Liver (tissue), 9 donors: ENCODE data around the gene GTF2F2. TPM values are rescaled to one million over a fixed set of nuclear protein-coding genes. Genes with fewer than 3 reads are reported as not detected.

Source experiments
- DNase-seq: peaks from one replicate; pipeline ENCODE4 v3.0.0-alpha.2; 2017; ENCODE audit warnings: low spot score
- H3K27ac ChIP-seq, 2 donors: one replicate each; pipeline ENCODE4 v1.7.0; 2013; ENCODE audit warnings: inconsistent platforms in 2 of 2, low read length in 2 of 2, control low read depth in 1 of 2, low read depth in 1 of 2, mild to moderate bottlenecking in 1 of 2
- H3K27me3 ChIP-seq, 4 donors: one replicate each; pipeline versions ENCODE4 v1.6.1 to v1.7.0; 2013; ENCODE audit warnings: low read length in 3 of 4, inconsistent platforms in 1 of 4, mild to moderate bottlenecking in 1 of 4, moderate library complexity in 1 of 4; ENCODE audit not compliant: control insufficient read depth in 4 of 4, insufficient read depth in 4 of 4
- H3K36me3 ChIP-seq, 4 donors: one replicate each; pipeline versions ENCODE4 v1.6.1 to v1.7.0; 2013; ENCODE audit warnings: low read length in 3 of 4, mild to moderate bottlenecking in 3 of 4, low read depth in 1 of 4, moderate library complexity in 1 of 4; ENCODE audit not compliant: control insufficient read depth in 4 of 4, insufficient read depth in 3 of 4
- H3K4me1 ChIP-seq, 4 donors: one replicate each; pipeline versions ENCODE4 v1.6.1 to v1.7.0; 2013; ENCODE audit warnings: low read length in 3 of 4, mild to moderate bottlenecking in 3 of 4, moderate library complexity in 1 of 4; ENCODE audit not compliant: control insufficient read depth in 4 of 4, insufficient read depth in 4 of 4
- H3K4me3 ChIP-seq, 3 donors: one replicate each; pipeline versions ENCODE4 v1.6.1 to v1.7.0; 2013; ENCODE audit warnings: low read length in 3 of 3, control low read depth in 1 of 3, low read depth in 1 of 3, mild to moderate bottlenecking in 1 of 3
- H3K9ac ChIP-seq, 2 donors: one replicate each; pipeline ENCODE4 v1.7.0; 2013; ENCODE audit warnings: low read length in 2 of 2, mild to moderate bottlenecking in 2 of 2, moderate library complexity in 2 of 2, control low read depth in 1 of 2, low read depth in 1 of 2
- H3K9me3 ChIP-seq, 4 donors: one replicate each; pipeline versions ENCODE4 v1.6.1 to v1.7.0; 2013; ENCODE audit warnings: low read length in 3 of 4; ENCODE audit not compliant: control insufficient read depth in 4 of 4
- FOXA1 ChIP-seq: IDR thresholded peaks from 2 replicates; pipeline ENCODE4 v1.6.1; 2016; ENCODE audit warnings: antibody characterized with exemption
- FOXA2 ChIP-seq: IDR thresholded peaks from 2 replicates; pipeline ENCODE4 v1.6.1; 2016; ENCODE audit warnings: antibody characterized with exemption
- GABPA ChIP-seq, 2 donors: IDR thresholded peaks in 1 of 2; conservative IDR thresholded peaks in 1 of 2; 2 replicates each; pipeline ENCODE4 v1.6.1; 2016; ENCODE audit warnings: antibody characterized with exemption in 2 of 2, mild to moderate bottlenecking in 1 of 2, moderate library complexity in 1 of 2
- HNF4A ChIP-seq, 2 donors: conservative IDR thresholded peaks; 2 replicates each; pipeline ENCODE4 v1.6.1; 2016; ENCODE audit warnings: antibody characterized with exemption in 2 of 2, mild to moderate bottlenecking in 2 of 2
- HNF4G ChIP-seq: IDR thresholded peaks from 2 replicates; pipeline ENCODE4 v1.6.1; 2016; ENCODE audit warnings: antibody characterized with exemption
- JUND ChIP-seq, 2 donors: IDR thresholded peaks; 2 replicates each; pipeline ENCODE4 v1.6.1; 2016; ENCODE audit warnings: antibody characterized with exemption in 2 of 2
- MAX ChIP-seq: IDR thresholded peaks from 2 replicates; pipeline ENCODE4 v1.6.1; 2016; ENCODE audit warnings: antibody characterized with exemption
- NR2F2 ChIP-seq: IDR thresholded peaks from 2 replicates; pipeline ENCODE4 v1.6.1; 2016; ENCODE audit warnings: antibody characterized with exemption
- RAD21 ChIP-seq, 2 donors: IDR thresholded peaks; 2 replicates each; pipeline ENCODE4 v1.6.1; 2016; ENCODE audit warnings: antibody characterized with exemption in 2 of 2, mild to moderate bottlenecking in 2 of 2
- RXRA ChIP-seq, 2 donors: IDR thresholded peaks; 2 replicates each; pipeline ENCODE4 v1.6.1; 2017 to 2018; ENCODE audit warnings: antibody characterized with exemption in 2 of 2, mild to moderate bottlenecking in 1 of 2
- SP1 ChIP-seq: IDR thresholded peaks from 2 replicates; pipeline ENCODE4 v1.6.1; 2018; ENCODE audit warnings: antibody characterized with exemption, mild to moderate bottlenecking
- TAF1 ChIP-seq: conservative IDR thresholded peaks from 2 replicates; pipeline ENCODE4 v1.6.1; 2016; ENCODE audit warnings: antibody characterized with exemption, mild to moderate bottlenecking
- YY1 ChIP-seq: IDR thresholded peaks from 2 replicates; pipeline ENCODE4 v1.6.1; 2016; ENCODE audit warnings: antibody characterized with exemption, mild to moderate bottlenecking
- ZBTB33 ChIP-seq: IDR thresholded peaks from 2 replicates; pipeline ENCODE4 v1.6.1; 2016; ENCODE audit warnings: antibody characterized with exemption
- WGBS: extraction: QIAGEN DNeasy Blood & Tissue Kit; methylation state at CpG from one replicate; pipeline ENCODE4 v1.1.7; 2013; 5-methylcytosine and 5-hydroxymethylcytosine counted together
- polyA plus RNA-seq, 2 donors: library from polyadenylated mRNA; stranded (reverse) in 1 of 2; unstranded in 1 of 2; fragments of 200-250 nt in 1 of 2; fragments of >200 nt in 1 of 2; fragmentation: Nextera tagmentation in 1 of 2; extraction: Ambion mirVana in 1 of 2; gene quantifications; one replicate each; pipeline versions ENCODE4 v1.2.1 to v1.2.3, GENCODE V29; 2013 to 2015
- total RNA-seq, 2 donors: library from RNA; depleted of rRNA; stranded (reverse); fragments of >200 nt; gene quantifications; one replicate each; pipeline ENCODE4 v1.2.3, GENCODE V29; 2014
- TF ChIP-seq, protein P1 (sequence below): IDR thresholded peaks from 2 replicates; pipeline ENCODE4 v1.6.1; 2016; ENCODE audit warnings: antibody characterized with exemption
- TF ChIP-seq, protein P2 (sequence below): fragments of 150-350 bp; IDR thresholded peaks from 2 replicates; pipeline ENCODE4 v1.5.1; 2017; ENCODE audit warnings: improper control_type of control experiment, low read depth, low read length; ENCODE audit not compliant: missing input control
- TF ChIP-seq, protein P3 (sequence below): IDR thresholded peaks from 2 replicates; pipeline ENCODE4 v1.6.1; 2016; ENCODE audit warnings: antibody characterized with exemption, mild to moderate bottlenecking
- donor health status: healthy.
- donor health status: healthy.
- donor health status: healthy.
- donor health status: healthy.
- donor health status: healthy.

The GTF2F2 gene
- total and polyA plus RNA-seq, 4 donors = 6.0 to 8.5 (median 7.3) TPM

DNA sequence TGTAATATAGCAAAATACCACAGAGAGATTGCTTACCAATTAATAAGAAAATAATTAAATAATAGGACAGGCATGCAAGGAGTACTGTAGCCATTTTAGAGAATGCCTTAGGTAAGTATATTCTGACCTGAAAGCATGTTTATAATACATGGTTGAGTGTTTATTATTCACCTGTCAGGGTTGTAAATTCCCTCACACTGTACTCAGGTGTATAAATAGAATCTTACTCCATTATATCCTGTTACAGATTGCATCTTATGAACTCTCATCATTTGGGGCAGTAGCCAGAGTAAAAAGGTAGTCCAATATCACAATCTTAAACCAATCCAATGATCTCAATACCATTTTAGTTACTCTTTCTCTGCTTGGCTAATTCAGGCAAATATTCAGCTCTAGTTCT lies 35.8 kb upstream of the GTF2F2 start:
- H3K4me1 ChIP-seq = no peaks in the 10 kb centered on the region
- no peak overlapping the region for H3K9ac ChIP-seq
- H3K9me3 ChIP-seq = no peaks in the 10 kb centered on the region
- TF ChIP-seq JUND (IDR thresholded peaks at IDR 0.05) (no peak), HNF4A (conservative IDR thresholded peaks at IDR 0.05) (no peak), SP1 (no peak), HNF4G (no peak), ZBTB33 (no peak), RAD21 (IDR thresholded peaks at IDR 0.05) (no peak), FOXA1 (no peak), GABPA (IDR thresholded peaks at IDR 0.05 in 1 of 2, conservative IDR thresholded peaks at IDR 0.05 in 1 of 2) (no peak), MAX (no peak)
- TF ChIP-seq, protein P1, sequence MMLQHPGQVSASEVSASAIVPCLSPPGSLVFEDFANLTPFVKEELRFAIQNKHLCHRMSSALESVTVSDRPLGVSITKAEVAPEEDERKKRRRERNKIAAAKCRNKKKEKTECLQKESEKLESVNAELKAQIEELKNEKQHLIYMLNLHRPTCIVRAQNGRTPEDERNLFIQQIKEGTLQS = no peak
- TF ChIP-seq, protein P2, sequence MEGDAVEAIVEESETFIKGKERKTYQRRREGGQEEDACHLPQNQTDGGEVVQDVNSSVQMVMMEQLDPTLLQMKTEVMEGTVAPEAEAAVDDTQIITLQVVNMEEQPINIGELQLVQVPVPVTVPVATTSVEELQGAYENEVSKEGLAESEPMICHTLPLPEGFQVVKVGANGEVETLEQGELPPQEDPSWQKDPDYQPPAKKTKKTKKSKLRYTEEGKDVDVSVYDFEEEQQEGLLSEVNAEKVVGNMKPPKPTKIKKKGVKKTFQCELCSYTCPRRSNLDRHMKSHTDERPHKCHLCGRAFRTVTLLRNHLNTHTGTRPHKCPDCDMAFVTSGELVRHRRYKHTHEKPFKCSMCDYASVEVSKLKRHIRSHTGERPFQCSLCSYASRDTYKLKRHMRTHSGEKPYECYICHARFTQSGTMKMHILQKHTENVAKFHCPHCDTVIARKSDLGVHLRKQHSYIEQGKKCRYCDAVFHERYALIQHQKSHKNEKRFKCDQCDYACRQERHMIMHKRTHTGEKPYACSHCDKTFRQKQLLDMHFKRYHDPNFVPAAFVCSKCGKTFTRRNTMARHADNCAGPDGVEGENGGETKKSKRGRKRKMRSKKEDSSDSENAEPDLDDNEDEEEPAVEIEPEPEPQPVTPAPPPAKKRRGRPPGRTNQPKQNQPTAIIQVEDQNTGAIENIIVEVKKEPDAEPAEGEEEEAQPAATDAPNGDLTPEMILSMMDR = no peak
- TF ChIP-seq, protein P3, sequence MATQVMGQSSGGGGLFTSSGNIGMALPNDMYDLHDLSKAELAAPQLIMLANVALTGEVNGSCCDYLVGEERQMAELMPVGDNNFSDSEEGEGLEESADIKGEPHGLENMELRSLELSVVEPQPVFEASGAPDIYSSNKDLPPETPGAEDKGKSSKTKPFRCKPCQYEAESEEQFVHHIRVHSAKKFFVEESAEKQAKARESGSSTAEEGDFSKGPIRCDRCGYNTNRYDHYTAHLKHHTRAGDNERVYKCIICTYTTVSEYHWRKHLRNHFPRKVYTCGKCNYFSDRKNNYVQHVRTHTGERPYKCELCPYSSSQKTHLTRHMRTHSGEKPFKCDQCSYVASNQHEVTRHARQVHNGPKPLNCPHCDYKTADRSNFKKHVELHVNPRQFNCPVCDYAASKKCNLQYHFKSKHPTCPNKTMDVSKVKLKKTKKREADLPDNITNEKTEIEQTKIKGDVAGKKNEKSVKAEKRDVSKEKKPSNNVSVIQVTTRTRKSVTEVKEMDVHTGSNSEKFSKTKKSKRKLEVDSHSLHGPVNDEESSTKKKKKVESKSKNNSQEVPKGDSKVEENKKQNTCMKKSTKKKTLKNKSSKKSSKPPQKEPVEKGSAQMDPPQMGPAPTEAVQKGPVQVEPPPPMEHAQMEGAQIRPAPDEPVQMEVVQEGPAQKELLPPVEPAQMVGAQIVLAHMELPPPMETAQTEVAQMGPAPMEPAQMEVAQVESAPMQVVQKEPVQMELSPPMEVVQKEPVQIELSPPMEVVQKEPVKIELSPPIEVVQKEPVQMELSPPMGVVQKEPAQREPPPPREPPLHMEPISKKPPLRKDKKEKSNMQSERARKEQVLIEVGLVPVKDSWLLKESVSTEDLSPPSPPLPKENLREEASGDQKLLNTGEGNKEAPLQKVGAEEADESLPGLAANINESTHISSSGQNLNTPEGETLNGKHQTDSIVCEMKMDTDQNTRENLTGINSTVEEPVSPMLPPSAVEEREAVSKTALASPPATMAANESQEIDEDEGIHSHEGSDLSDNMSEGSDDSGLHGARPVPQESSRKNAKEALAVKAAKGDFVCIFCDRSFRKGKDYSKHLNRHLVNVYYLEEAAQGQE = no peak
- no peaks in the 10 kb centered on the region for H3K27me3 ChIP-seq
- no peaks in the 10 kb centered on the region for H3K36me3 ChIP-seq
- no peak overlapping the region for H3K4me3 ChIP-seq
- no peak for DNase-seq
- H3K27ac ChIP-seq = no peak overlapping the region

- Histone ChIP-seq H3K9me3 (no peaks in the 10 kb centered on the region), H3K27me3 (no peaks in the 10 kb centered on the region), H3K36me3 (no peaks in the 10 kb centered on the region), H3K4me1 (no peaks in the 10 kb centered on the region), H3K27ac (no peak overlapping the region), H3K9ac (no peak overlapping the region), H3K4me3 (no peak overlapping the region)
- 87% methylated on average over 3 of the region's 3 CpGs for WGBS
- DNase-seq = no peak
- no peak for TF ChIP-seq SP1
- TF ChIP-seq JUND (IDR thresholded peaks at IDR 0.05) = no peak
- no peak for TF ChIP-seq HNF4G
- TF ChIP-seq YY1 = no peak
- TF ChIP-seq, protein P3 = no peak
- TF ChIP-seq, protein P2 = no peak
- no peak for TF ChIP-seq TAF1
- no peak for TF ChIP-seq HNF4A (conservative IDR thresholded peaks at IDR 0.05)
- no peak for TF ChIP-seq MAX
- TF ChIP-seq RXRA (IDR thresholded peaks at IDR 0.05) = no peak
- TF ChIP-seq, protein P1 = no peak
- no peak for TF ChIP-seq NR2F2
- no peak for TF ChIP-seq GABPA (IDR thresholded peaks at IDR 0.05 in 1 of 2, conservative IDR thresholded peaks at IDR 0.05 in 1 of 2)
- no peak for TF ChIP-seq FOXA2
These were observed 33.8 kb upstream of the GTF2F2 start for GRCh38 chr13:45086484-45086883.
